ENCODE measurements around the gene TEAD1. TPM values are rescaled to one million over a fixed set of nuclear protein-coding genes. Genes with fewer than 3 reads are reported as not detected.

The TEAD1 gene
- total RNA-seq, 6 experiments from 2014 or later, result 218 to 252 (median 227) TPM

GRCh38 chr11:12698048-12698447 lies 23.8 kb downstream of the TEAD1 start:
- TF ChIP-seq CTCF (IDR thresholded peaks at IDR 0.05), result no peak
- Mint-ChIP-seq H3K27ac (peak overlapping the region; percentile 100), H3K4me1 (ENCODE audit: low read depth) (peaks cover 100% of the 10 kb centered on the region), H3K4me3 (no peak overlapping the region), H3K27me3 (ENCODE audit: insufficient read depth) (peaks cover 5% of the 10 kb centered on the region), H3K36me3 (ENCODE audit: low read depth) (peaks cover 17% of the 10 kb centered on the region), H3K9me3 (no peaks in the 10 kb centered on the region)
- DNase-seq, result no peak

GRCh38 chr11:12701811-12702592 lies 27.8 kb downstream of the TEAD1 start:
- H3K4me3 Mint-ChIP-seq, result peak overlapping the region; percentile 57; the same call in 1 of the 2 replicates
- no peak for DNase-seq
- peaks cover 26% of the 10 kb centered on the region for H3K36me3 Mint-ChIP-seq (ENCODE audit: low read depth)
- no peak for TF ChIP-seq CTCF (IDR thresholded peaks at IDR 0.05)
- no peaks in the 10 kb centered on the region for H3K9me3 Mint-ChIP-seq
- peak overlapping the region; percentile 73 for H3K27ac Mint-ChIP-seq
- peaks cover 4% of the 10 kb centered on the region for H3K27me3 Mint-ChIP-seq (ENCODE audit: insufficient read depth)
- H3K4me1 Mint-ChIP-seq (ENCODE audit: low read depth), result peaks cover 99% of the 10 kb centered on the region

GRCh38 chr11:12702999-12703453 lies 28.8 kb downstream of the TEAD1 start:
- Mint-ChIP-seq H3K9me3 (no peaks in the 10 kb centered on the region), H3K27me3 (ENCODE audit: insufficient read depth) (peaks cover 3% of the 10 kb centered on the region; the same call in 1 of the 2 replicates), H3K27ac (peak overlapping the region; percentile 73), H3K4me1 (ENCODE audit: low read depth) (peaks cover 99% of the 10 kb centered on the region), H3K36me3 (ENCODE audit: low read depth) (peaks cover 29% of the 10 kb centered on the region), H3K4me3 (peak overlapping the region; percentile 9; the same call in 1 of the 2 replicates)
- no peak for TF ChIP-seq CTCF (IDR thresholded peaks at IDR 0.05)
- peak; percentile 34 for DNase-seq

- Mint-ChIP-seq H3K36me3 (ENCODE audit: low read depth) (peaks cover 36% of the 10 kb centered on the region), H3K27ac (peak overlapping the region; percentile 73), H3K4me1 (ENCODE audit: low read depth) (peaks cover 98% of the 10 kb centered on the region), H3K27me3 (ENCODE audit: insufficient read depth) (peaks cover 3% of the 10 kb centered on the region; the same call in 1 of the 2 replicates), H3K4me3 (peak overlapping the region; percentile 40), H3K9me3 (no peaks in the 10 kb centered on the region)
- no peak for TF ChIP-seq CTCF (IDR thresholded peaks at IDR 0.05)
- peak; percentile 84 for DNase-seq
These were observed 29.8 kb downstream of the TEAD1 start for GRCh38 chr11:12704049-12704448.

- no peak overlapping the region for H3K4me3 Mint-ChIP-seq
- H3K4me1 Mint-ChIP-seq (ENCODE audit: low read depth), result peaks cover 88% of the 10 kb centered on the region
- H3K27ac Mint-ChIP-seq, result no peak overlapping the region
- DNase-seq, result no peak
- H3K9me3 Mint-ChIP-seq, result no peaks in the 10 kb centered on the region
- H3K27me3 Mint-ChIP-seq (ENCODE audit: insufficient read depth), result peaks cover 5% of the 10 kb centered on the region; the same call in 1 of the 2 replicates
- no peak for TF ChIP-seq CTCF (IDR thresholded peaks at IDR 0.05)
- H3K36me3 Mint-ChIP-seq (ENCODE audit: low read depth), result peaks cover 44% of the 10 kb centered on the region
These were observed 31.7 kb downstream of the TEAD1 start for GRCh38 chr11:12705874-12706273.

All from HFFc6 (cell line).